ENCODE measurements around the gene EPGN.

Gene EPGN

GRCh38 chr4:74305000-74305399, 3.3 kb upstream of the EPGN start:
- CTCF ChIA-PET: interaction anchor here (0.9 to 1.4 kb wide), 5 partner anchors 60 to 116 kb away, joined by 3 to 5 read pairs (median 3); partner anchors contain the start of gene EREG
- POLR2A ChIA-PET: no interaction called here
- Histone ChIP-seq H3K4me1 (ENCODE audit: control extremely low read depth in 1 of 4, control insufficient read depth in 4 of 4, insufficient read depth in 4 of 4, low read length in 3 of 4) (peaks cover 1 to 36% (median 9%) of the 10 kb centered on the region in 4 experiments), H3K4me3 (ENCODE audit: control insufficient read depth in 1 of 7, extremely low read depth in 1 of 7, insufficient read depth in 4 of 7, low read depth in 2 of 7, low read length in 6 of 7) (no peak overlapping the region), H3K36me3 (ENCODE audit: control insufficient read depth in 4 of 4, insufficient read depth in 4 of 4, low read length in 3 of 4) (peaks cover 0 to 8% (median 4%) of the 10 kb centered on the region in 4 experiments), H3K9me3 (ENCODE audit: control extremely low read depth in 1 of 5, control insufficient read depth in 4 of 5, insufficient read depth in 2 of 5, low read depth in 1 of 5, low read length in 4 of 5) (no peaks in the 10 kb centered on the region), H3K27me3 (replicated peaks in 2 of 5; ENCODE audit: control insufficient read depth in 4 of 5, insufficient read depth in 5 of 5, low read length in 4 of 5) (no peaks in the 10 kb centered on the region), H3K27ac (ENCODE audit: insufficient read depth in 1 of 2, low read depth in 1 of 2, low read length in 2 of 2, poor library complexity in 1 of 2, severe bottlenecking in 2 of 2) (no peak overlapping the region)
- DNase-seq: no peak
- WGBS (ENCODE audit: insufficient coverage): 100% methylated on average over 1 of the region's 1 CpG

GRCh38 chr4:74307170-74307569, 1.1 kb upstream of the EPGN start:
- no peak overlapping the region for H3K27ac ChIP-seq (ENCODE audit: insufficient read depth in 1 of 2, low read depth in 1 of 2, low read length in 2 of 2, poor library complexity in 1 of 2, severe bottlenecking in 2 of 2)
- no peaks in the 10 kb centered on the region for H3K9me3 ChIP-seq (ENCODE audit: control extremely low read depth in 1 of 5, control insufficient read depth in 4 of 5, insufficient read depth in 2 of 5, low read depth in 1 of 5, low read length in 4 of 5)
- H3K36me3 ChIP-seq (ENCODE audit: control insufficient read depth in 4 of 4, insufficient read depth in 4 of 4, low read length in 3 of 4): peaks cover 0 to 6% (median 4%) of the 10 kb centered on the region in 4 experiments
- CTCF ChIA-PET: interaction anchor here (2.3 to 3.0 kb wide), 2 partner anchors 11 to 78 kb away, joined by 6 to 18 read pairs; no protein-coding TSS in a partner anchor
- WGBS (ENCODE audit: insufficient coverage): no CpG with 5 or more reads among the region's 1 CpG
- DNase-seq: no peak
- POLR2A ChIA-PET: interaction anchor here (1.4 kb wide), 1 partner anchor 78 kb away, joined by 4 read pairs; no protein-coding TSS in a partner anchor
- H3K4me1 ChIP-seq (ENCODE audit: control extremely low read depth in 1 of 4, control insufficient read depth in 4 of 4, insufficient read depth in 4 of 4, low read length in 3 of 4): peaks cover 1 to 40% (median 9%) of the 10 kb centered on the region in 4 experiments
- H3K4me3 ChIP-seq (ENCODE audit: control insufficient read depth in 1 of 7, extremely low read depth in 1 of 7, insufficient read depth in 4 of 7, low read depth in 2 of 7, low read length in 6 of 7): no peak overlapping the region
- no peaks in the 10 kb centered on the region for H3K27me3 ChIP-seq (replicated peaks in 2 of 5; ENCODE audit: control insufficient read depth in 4 of 5, insufficient read depth in 5 of 5, low read length in 4 of 5)

GRCh38 chr4:74309223-74309622, 953 bp downstream of the EPGN start:
- peaks cover 0 to 8% (median 2%) of the 10 kb centered on the region in 4 experiments for H3K36me3 ChIP-seq (ENCODE audit: control insufficient read depth in 4 of 4, insufficient read depth in 4 of 4, low read length in 3 of 4)
- ChIA-PET CTCF (interaction anchor here (0.7 to 3.0 kb wide), 6 partner anchors 9 to 131 kb away, joined by 3 to 18 read pairs (median 6); no protein-coding TSS in a partner anchor), POLR2A (no interaction called here)
- peak overlapping the region in 1 of 2 experiments; percentile 1 for H3K27ac ChIP-seq (ENCODE audit: insufficient read depth in 1 of 2, low read depth in 1 of 2, low read length in 2 of 2, poor library complexity in 1 of 2, severe bottlenecking in 2 of 2)
- peaks cover 1 to 42% (median 10%) of the 10 kb centered on the region in 4 experiments for H3K4me1 ChIP-seq (ENCODE audit: control extremely low read depth in 1 of 4, control insufficient read depth in 4 of 4, insufficient read depth in 4 of 4, low read length in 3 of 4)
- no peaks in the 10 kb centered on the region for H3K9me3 ChIP-seq (ENCODE audit: control extremely low read depth in 1 of 5, control insufficient read depth in 4 of 5, insufficient read depth in 2 of 5, low read depth in 1 of 5, low read length in 4 of 5)
- no peaks in the 10 kb centered on the region for H3K27me3 ChIP-seq (replicated peaks in 2 of 5; ENCODE audit: control insufficient read depth in 4 of 5, insufficient read depth in 5 of 5, low read length in 4 of 5)
- no peak overlapping the region for H3K4me3 ChIP-seq (ENCODE audit: control insufficient read depth in 1 of 7, extremely low read depth in 1 of 7, insufficient read depth in 4 of 7, low read depth in 2 of 7, low read length in 6 of 7)
- peak in 2 of 3 donors; percentile 55 to 65 for DNase-seq

- 80% methylated on average over 1 of the region's 4 CpGs for WGBS (ENCODE audit: insufficient coverage)
- ChIA-PET CTCF (interaction anchor here (0.8 to 2.1 kb wide), 6 partner anchors 9 to 363 kb away, joined by 3 to 7 read pairs (median 4); no protein-coding TSS in a partner anchor), POLR2A (no interaction called here)
- Histone ChIP-seq H3K4me1 (ENCODE audit: control extremely low read depth in 1 of 4, control insufficient read depth in 4 of 4, insufficient read depth in 4 of 4, low read length in 3 of 4) (peaks cover 5 to 50% (median 18%) of the 10 kb centered on the region in 4 experiments), H3K9me3 (ENCODE audit: control extremely low read depth in 1 of 5, control insufficient read depth in 4 of 5, insufficient read depth in 2 of 5, low read depth in 1 of 5, low read length in 4 of 5) (no peaks in the 10 kb centered on the region), H3K36me3 (ENCODE audit: control insufficient read depth in 4 of 4, insufficient read depth in 4 of 4, low read length in 3 of 4) (peaks cover 0 to 4% (median 2%) of the 10 kb centered on the region in 4 experiments), H3K4me3 (ENCODE audit: control insufficient read depth in 1 of 7, extremely low read depth in 1 of 7, insufficient read depth in 4 of 7, low read depth in 2 of 7, low read length in 6 of 7) (no peak overlapping the region), H3K27ac (ENCODE audit: insufficient read depth in 1 of 2, low read depth in 1 of 2, low read length in 2 of 2, poor library complexity in 1 of 2, severe bottlenecking in 2 of 2) (no peak overlapping the region), H3K27me3 (replicated peaks in 2 of 5; ENCODE audit: control insufficient read depth in 4 of 5, insufficient read depth in 5 of 5, low read length in 4 of 5) (no peaks in the 10 kb centered on the region)
- DNase-seq: peak; percentile 77 to 85 (median 81)
These were observed 3.5 kb downstream of the EPGN start for GRCh38 chr4:74311696-74312313.

DNA sequence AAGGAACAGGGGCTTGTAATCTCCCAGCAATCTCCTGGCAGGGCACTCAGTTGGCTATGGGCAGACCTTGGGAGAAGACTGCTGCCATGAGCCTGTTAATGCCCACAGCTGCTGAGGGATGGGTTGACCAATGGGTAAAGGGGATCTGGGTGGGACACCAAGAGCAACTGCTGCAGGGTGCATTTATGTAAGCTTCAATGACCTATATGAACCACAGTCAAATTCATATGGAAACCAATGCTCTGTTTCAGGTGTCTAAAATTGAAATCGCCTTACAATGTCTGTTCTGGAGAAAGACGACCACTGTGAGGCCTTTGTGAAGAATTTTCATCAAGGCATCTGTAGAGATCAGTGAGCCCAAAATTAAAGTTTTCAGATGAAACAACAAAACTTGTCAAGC, 6.1 kb downstream of the EPGN start:
- Histone ChIP-seq H3K4me1 (ENCODE audit: control extremely low read depth in 1 of 4, control insufficient read depth in 4 of 4, insufficient read depth in 4 of 4, low read length in 3 of 4) (peaks cover 4 to 45% (median 14%) of the 10 kb centered on the region in 4 experiments), H3K36me3 (ENCODE audit: control insufficient read depth in 4 of 4, insufficient read depth in 4 of 4, low read length in 3 of 4) (peaks cover 0 to 4% (median 3%) of the 10 kb centered on the region in 4 experiments), H3K27ac (ENCODE audit: insufficient read depth in 1 of 2, low read depth in 1 of 2, low read length in 2 of 2, poor library complexity in 1 of 2, severe bottlenecking in 2 of 2) (no peak overlapping the region), H3K4me3 (ENCODE audit: control insufficient read depth in 1 of 7, extremely low read depth in 1 of 7, insufficient read depth in 4 of 7, low read depth in 2 of 7, low read length in 6 of 7) (no peak overlapping the region), H3K27me3 (replicated peaks in 2 of 5; ENCODE audit: control insufficient read depth in 4 of 5, insufficient read depth in 5 of 5, low read length in 4 of 5) (no peaks in the 10 kb centered on the region), H3K9me3 (ENCODE audit: control extremely low read depth in 1 of 5, control insufficient read depth in 4 of 5, insufficient read depth in 2 of 5, low read depth in 1 of 5, low read length in 4 of 5) (no peaks in the 10 kb centered on the region)
- DNase-seq: no peak
- ChIA-PET CTCF (interaction anchor here (1.0 to 10.3 kb wide), 4 partner anchors 10 to 358 kb away, joined by 3 to 158 read pairs (median 11); no protein-coding TSS in a partner anchor), POLR2A (no interaction called here)
- WGBS (ENCODE audit: insufficient coverage): 100% methylated on average over 2 of the region's 2 CpGs

GRCh38 chr4:74314944-74315343, 6.7 kb downstream of the EPGN start:
- no peak for DNase-seq
- H3K27me3 ChIP-seq (replicated peaks in 2 of 5; ENCODE audit: control insufficient read depth in 4 of 5, insufficient read depth in 5 of 5, low read length in 4 of 5): no peaks in the 10 kb centered on the region
- H3K4me3 ChIP-seq (ENCODE audit: control insufficient read depth in 1 of 7, extremely low read depth in 1 of 7, insufficient read depth in 4 of 7, low read depth in 2 of 7, low read length in 6 of 7): peak overlapping the region in 1 of 7 experiments; percentile 51
- peaks cover 0 to 44% (median 13%) of the 10 kb centered on the region in 4 experiments for H3K4me1 ChIP-seq (ENCODE audit: control extremely low read depth in 1 of 4, control insufficient read depth in 4 of 4, insufficient read depth in 4 of 4, low read length in 3 of 4)
- H3K9me3 ChIP-seq (ENCODE audit: control extremely low read depth in 1 of 5, control insufficient read depth in 4 of 5, insufficient read depth in 2 of 5, low read depth in 1 of 5, low read length in 4 of 5): no peaks in the 10 kb centered on the region
- peak overlapping the region in 1 of 2 experiments; percentile 19 for H3K27ac ChIP-seq (ENCODE audit: insufficient read depth in 1 of 2, low read depth in 1 of 2, low read length in 2 of 2, poor library complexity in 1 of 2, severe bottlenecking in 2 of 2)
- ChIA-PET CTCF (interaction anchor here (1.0 to 10.3 kb wide), 8 partner anchors 9 to 357 kb away, joined by 3 to 158 read pairs (median 3); no protein-coding TSS in a partner anchor), POLR2A (interaction anchor here (0.6 kb wide), 1 partner anchor 369 kb away, joined by 3 read pairs; no protein-coding TSS in a partner anchor)
- H3K36me3 ChIP-seq (ENCODE audit: control insufficient read depth in 4 of 4, insufficient read depth in 4 of 4, low read length in 3 of 4): peaks cover 0 to 5% (median 3%) of the 10 kb centered on the region in 4 experiments
- WGBS (ENCODE audit: insufficient coverage): 100% methylated on average over 1 of the region's 2 CpGs

DNA sequence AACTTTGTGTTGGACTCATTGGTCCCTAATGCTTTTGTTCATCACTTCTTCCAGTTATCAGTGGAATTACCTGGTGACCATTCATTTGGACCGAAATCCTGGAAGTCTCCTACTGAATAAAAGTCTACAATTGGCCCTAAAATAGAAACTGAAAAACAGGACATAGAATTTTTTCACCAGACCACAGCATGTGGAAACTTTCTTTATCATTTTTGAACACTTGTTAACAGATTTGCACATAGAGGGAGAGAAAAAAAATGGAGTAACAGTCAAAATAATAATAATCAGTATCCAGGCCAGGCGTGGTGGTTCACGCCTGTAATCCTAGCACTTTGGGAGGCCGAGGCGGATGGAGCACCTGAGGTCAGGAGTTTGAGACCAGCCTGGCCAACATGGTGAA, 7.1 kb downstream of the EPGN start:
- Histone ChIP-seq H3K36me3 (ENCODE audit: control insufficient read depth in 4 of 4, insufficient read depth in 4 of 4, low read length in 3 of 4) (peaks cover 0 to 5% (median 3%) of the 10 kb centered on the region in 4 experiments), H3K4me1 (ENCODE audit: control extremely low read depth in 1 of 4, control insufficient read depth in 4 of 4, insufficient read depth in 4 of 4, low read length in 3 of 4) (peaks cover under 1 to 47% (median 14%) of the 10 kb centered on the region in 4 experiments), H3K4me3 (ENCODE audit: control insufficient read depth in 1 of 7, extremely low read depth in 1 of 7, insufficient read depth in 4 of 7, low read depth in 2 of 7, low read length in 6 of 7) (peak overlapping the region in 2 of 7 experiments; percentile 33 to 51), H3K27ac (ENCODE audit: insufficient read depth in 1 of 2, low read depth in 1 of 2, low read length in 2 of 2, poor library complexity in 1 of 2, severe bottlenecking in 2 of 2) (peak overlapping the region in 1 of 2 experiments; percentile 19), H3K27me3 (replicated peaks in 2 of 5; ENCODE audit: control insufficient read depth in 4 of 5, insufficient read depth in 5 of 5, low read length in 4 of 5) (no peaks in the 10 kb centered on the region), H3K9me3 (ENCODE audit: control extremely low read depth in 1 of 5, control insufficient read depth in 4 of 5, insufficient read depth in 2 of 5, low read depth in 1 of 5, low read length in 4 of 5) (no peaks in the 10 kb centered on the region)
- POLR2A ChIA-PET: interaction anchor here (0.6 kb wide), 1 partner anchor 369 kb away, joined by 3 read pairs; no protein-coding TSS in a partner anchor
- peak in 2 of 3 donors; percentile 67 to 75 for DNase-seq
- CTCF ChIA-PET: interaction anchor here (1.0 to 10.3 kb wide), 7 partner anchors 9 to 357 kb away, joined by 3 to 158 read pairs (median 3); no protein-coding TSS in a partner anchor
- 0% methylated on average over 1 of the region's 5 CpGs for WGBS (ENCODE audit: insufficient coverage)

Data from common myeloid progenitor, CD34-positive (primary cell).